ENCODE results near the gene SHC2.
"Not testable (repeated sequence)": the region's sequence is repeated elsewhere in the genome, so short reads cannot be mapped to it uniquely, and the experiment has no call there.

Gene SHC2

GRCh38 chr19:405121-405965 is 55.5 kb downstream of the SHC2 start:
- no peak for DNase-seq

GRCh38 chr19:403221-404027 is 57.4 kb downstream of the SHC2 start:
- peak; percentile 80 for DNase-seq

- DNase-seq = no peak
Measured at GRCh38 chr19:402786-403185, 58.0 kb downstream of the SHC2 start.

- peak; percentile 30 for DNase-seq
Measured at GRCh38 chr19:401866-402511, 58.8 kb downstream of the SHC2 start.

GRCh38 chr19:400976-401865 is 59.6 kb downstream of the SHC2 start:
- no peak for DNase-seq

- DNase-seq = no peak
Measured at GRCh38 chr19:399370-399769, 61.5 kb downstream of the SHC2 start.

- no peak for DNase-seq
Measured at GRCh38 chr19:398719-399118, 62.1 kb downstream of the SHC2 start.

- no peak for DNase-seq
Measured at GRCh38 chr19:397941-398706, 62.7 kb downstream of the SHC2 start.

GRCh38 chr19:397321-397720 is 63.5 kb downstream of the SHC2 start:
- DNase-seq = no peak

GRCh38 chr19:395467-395866 is 65.4 kb downstream of the SHC2 start:
- no peak for DNase-seq

GRCh38 chr19:394857-395256 is 66.0 kb downstream of the SHC2 start:
- DNase-seq = not testable (repeated sequence)

- not testable (repeated sequence) for DNase-seq
Measured at GRCh38 chr19:393560-393959, 67.3 kb downstream of the SHC2 start.

- DNase-seq = no peak
Measured at GRCh38 chr19:392375-392970, 68.4 kb downstream of the SHC2 start.

- no peak for DNase-seq
Measured at GRCh38 chr19:391726-392374, 69.0 kb downstream of the SHC2 start.

GRCh38 chr19:391207-391557 is 69.7 kb downstream of the SHC2 start:
- no peak for DNase-seq

GRCh38 chr19:390386-391206 is 70.2 kb downstream of the SHC2 start:
- no peak for DNase-seq

- no peak for DNase-seq
Measured at GRCh38 chr19:389935-390289, 70.9 kb downstream of the SHC2 start.

GRCh38 chr19:389255-389934 is 71.4 kb downstream of the SHC2 start:
- no peak for DNase-seq

- no peak for DNase-seq
Measured at GRCh38 chr19:388691-389090, 72.1 kb downstream of the SHC2 start.
